GM21576 (cell line): ENCODE data around the gene THRB.
"Not testable (repeated sequence)": the region's sequence is repeated elsewhere in the genome, so short reads cannot be mapped to it uniquely, and the experiment has no call there.

Source experiments
- ATAC-seq: cut with Tn5 transposase; IDR thresholded peaks from one replicate; pipeline ENCODE4 v1.9.1; 2021; ENCODE audit warnings: mild to moderate bottlenecking, moderate library complexity; ENCODE audit not compliant: unreplicated experiment

The THRB gene

GRCh38 chr3:24451461-24452099, 43.1 kb downstream of the THRB start:
- ATAC-seq: no peak

- ATAC-seq: no peak
These were observed 44.3 kb downstream of the THRB start for GRCh38 chr3:24450160-24450907.

GRCh38 chr3:24447836-24448235, 46.8 kb downstream of the THRB start:
- no peak for ATAC-seq

GRCh38 chr3:24446032-24446431, 48.6 kb downstream of the THRB start:
- ATAC-seq: no peak

- no peak for ATAC-seq
These were observed 51.2 kb downstream of the THRB start for GRCh38 chr3:24443476-24443875.

GRCh38 chr3:24440760-24441464, 53.7 kb downstream of the THRB start:
- no peak for ATAC-seq

- ATAC-seq: no peak
These were observed 55.6 kb downstream of the THRB start for GRCh38 chr3:24439021-24439420.

- no peak for ATAC-seq
These were observed 57.3 kb downstream of the THRB start for GRCh38 chr3:24437326-24437725.

GRCh38 chr3:24435584-24435983, 59.1 kb downstream of the THRB start:
- no peak for ATAC-seq

- no peak for ATAC-seq
These were observed 60.0 kb downstream of the THRB start for GRCh38 chr3:24434651-24435050.

- ATAC-seq: no peak
These were observed 60.6 kb downstream of the THRB start for GRCh38 chr3:24433838-24434591.

- no peak for ATAC-seq
These were observed 61.7 kb downstream of the THRB start for GRCh38 chr3:24432989-24433388.

- ATAC-seq: no peak
These were observed 66.2 kb downstream of the THRB start for GRCh38 chr3:24428481-24428880.

- ATAC-seq: no peak
These were observed 67.8 kb downstream of the THRB start for GRCh38 chr3:24426896-24427295.

GRCh38 chr3:24420829-24421228, 73.8 kb downstream of the THRB start:
- ATAC-seq: not testable (repeated sequence)

- ATAC-seq: no peak
These were observed 74.4 kb downstream of the THRB start for GRCh38 chr3:24420224-24420623.

- ATAC-seq: no peak
These were observed 75.4 kb downstream of the THRB start for GRCh38 chr3:24419067-24419791.

- no peak for ATAC-seq
These were observed 76.9 kb downstream of the THRB start for GRCh38 chr3:24417730-24418129.

- ATAC-seq: no peak
These were observed 78.4 kb downstream of the THRB start for GRCh38 chr3:24416224-24416623.

GRCh38 chr3:24415824-24416223, 78.8 kb downstream of the THRB start:
- ATAC-seq: no peak

- ATAC-seq: not testable (repeated sequence)
These were observed 81.0 kb downstream of the THRB start for GRCh38 chr3:24413662-24414061.
